ENCODE data around the gene EPHA10. TPM values are rescaled to one million over a fixed set of nuclear protein-coding genes. Genes with fewer than 3 reads are reported as not detected.
A peak's percentile ranks its signal among the peaks of the same experiment; 100 is the strongest.

EPHA10 gene
- total RNA-seq, 1 donor from 2014 or later = not detected

DNA sequence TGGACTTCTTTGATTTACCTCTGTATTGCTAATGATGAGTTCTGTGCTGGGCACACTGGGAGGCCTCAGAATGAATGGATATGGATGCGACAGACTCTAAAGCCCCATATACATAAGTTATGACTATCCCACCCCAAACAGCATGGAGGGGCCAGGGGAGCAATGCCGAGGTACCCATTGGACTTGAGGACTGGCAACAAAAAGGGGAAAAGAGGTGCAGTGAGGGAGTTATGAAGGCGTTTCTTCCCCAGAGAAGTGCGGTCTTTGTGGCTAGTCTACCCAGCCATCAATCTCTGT lies 87.8 kb downstream of the EPHA10 start:
- TF ChIP-seq, protein P1, sequence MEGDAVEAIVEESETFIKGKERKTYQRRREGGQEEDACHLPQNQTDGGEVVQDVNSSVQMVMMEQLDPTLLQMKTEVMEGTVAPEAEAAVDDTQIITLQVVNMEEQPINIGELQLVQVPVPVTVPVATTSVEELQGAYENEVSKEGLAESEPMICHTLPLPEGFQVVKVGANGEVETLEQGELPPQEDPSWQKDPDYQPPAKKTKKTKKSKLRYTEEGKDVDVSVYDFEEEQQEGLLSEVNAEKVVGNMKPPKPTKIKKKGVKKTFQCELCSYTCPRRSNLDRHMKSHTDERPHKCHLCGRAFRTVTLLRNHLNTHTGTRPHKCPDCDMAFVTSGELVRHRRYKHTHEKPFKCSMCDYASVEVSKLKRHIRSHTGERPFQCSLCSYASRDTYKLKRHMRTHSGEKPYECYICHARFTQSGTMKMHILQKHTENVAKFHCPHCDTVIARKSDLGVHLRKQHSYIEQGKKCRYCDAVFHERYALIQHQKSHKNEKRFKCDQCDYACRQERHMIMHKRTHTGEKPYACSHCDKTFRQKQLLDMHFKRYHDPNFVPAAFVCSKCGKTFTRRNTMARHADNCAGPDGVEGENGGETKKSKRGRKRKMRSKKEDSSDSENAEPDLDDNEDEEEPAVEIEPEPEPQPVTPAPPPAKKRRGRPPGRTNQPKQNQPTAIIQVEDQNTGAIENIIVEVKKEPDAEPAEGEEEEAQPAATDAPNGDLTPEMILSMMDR (IDR thresholded peaks at IDR 0.05; ENCODE audit: insufficient read depth, low read depth, low read length) = no peak
- no peak for TF ChIP-seq EZH2 (IDR thresholded peaks at IDR 0.05; ENCODE audit: insufficient read depth, low read length)
- Mint-ChIP-seq H3K27me3 (ENCODE audit: low read depth, unreplicated experiment) (peaks cover 32% of the 10 kb centered on the region), H3K4me3 (ENCODE audit: unreplicated experiment) (peak overlapping the region; percentile 7), H3K36me3 (ENCODE audit: low read depth, unreplicated experiment) (peaks cover 1% of the 10 kb centered on the region), H3K27ac (ENCODE audit: unreplicated experiment) (no peak overlapping the region), H3K9me3 (ENCODE audit: unreplicated experiment) (no peaks in the 10 kb centered on the region), H3K4me1 (ENCODE audit: low read depth, unreplicated experiment) (peaks cover 4% of the 10 kb centered on the region)
- Histone ChIP-seq H3K27me3 (ENCODE audit: insufficient read depth, low read length) (peaks cover 7% of the 10 kb centered on the region), H3K79me2 (ENCODE audit: insufficient read depth, low read length) (no peaks in the 10 kb centered on the region), H3K4me3 (ENCODE audit: insufficient read depth, low read depth, low read length) (no peak overlapping the region), H3K27ac (ENCODE audit: low read depth, low read length) (no peak overlapping the region), H3K4me2 (ENCODE audit: low read length) (no peak overlapping the region), H3K9me3 (ENCODE audit: insufficient read depth, low read depth, low read length) (no peaks in the 10 kb centered on the region), H4K20me1 (ENCODE audit: insufficient read depth, low read length) (no peaks in the 10 kb centered on the region), H3K9ac (ENCODE audit: low read length) (no peak overlapping the region), H3K4me1 (ENCODE audit: insufficient read depth, low read length) (no peaks in the 10 kb centered on the region), H2AFZ (ENCODE audit: low read depth, low read length) (no peak overlapping the region), H3K36me3 (ENCODE audit: insufficient read depth, low read length) (peaks cover 5% of the 10 kb centered on the region)
- FAIRE-seq (no peak), DNase-seq (ENCODE audit: low read depth) (no peak)

GRCh38 chr1:37676281-37677142 lies 88.4 kb downstream of the EPHA10 start:
- H3K36me3 Mint-ChIP-seq (ENCODE audit: low read depth, unreplicated experiment) = peaks cover 1% of the 10 kb centered on the region
- H4K20me1 ChIP-seq (ENCODE audit: insufficient read depth, low read length) = no peaks in the 10 kb centered on the region
- peak overlapping the region; percentile 7 for H3K4me3 Mint-ChIP-seq (ENCODE audit: unreplicated experiment)
- no peak overlapping the region for H3K27ac ChIP-seq (ENCODE audit: low read depth, low read length)
- H3K79me2 ChIP-seq (ENCODE audit: insufficient read depth, low read length) = no peaks in the 10 kb centered on the region
- H3K9me3 ChIP-seq (ENCODE audit: insufficient read depth, low read depth, low read length) = no peaks in the 10 kb centered on the region
- H3K4me3 ChIP-seq (ENCODE audit: insufficient read depth, low read depth, low read length) = no peak overlapping the region
- no peaks in the 10 kb centered on the region for H3K4me1 ChIP-seq (ENCODE audit: insufficient read depth, low read length)
- H3K9me3 Mint-ChIP-seq (ENCODE audit: unreplicated experiment) = no peaks in the 10 kb centered on the region
- H3K27me3 ChIP-seq (ENCODE audit: insufficient read depth, low read length) = peaks cover 11% of the 10 kb centered on the region
- DNase-seq (ENCODE audit: low read depth) (no peak), FAIRE-seq (no peak)
- H3K4me2 ChIP-seq (ENCODE audit: low read length) = no peak overlapping the region
- H2AFZ ChIP-seq (ENCODE audit: low read depth, low read length) = no peak overlapping the region
- TF ChIP-seq, protein P1 (IDR thresholded peaks at IDR 0.05; ENCODE audit: insufficient read depth, low read depth, low read length) = no peak
- TF ChIP-seq EZH2 (IDR thresholded peaks at IDR 0.05; ENCODE audit: insufficient read depth, low read length) = no peak
- H3K4me1 Mint-ChIP-seq (ENCODE audit: low read depth, unreplicated experiment) = peaks cover 4% of the 10 kb centered on the region
- H3K36me3 ChIP-seq (ENCODE audit: insufficient read depth, low read length) = peaks cover 5% of the 10 kb centered on the region
- peaks cover 37% of the 10 kb centered on the region for H3K27me3 Mint-ChIP-seq (ENCODE audit: low read depth, unreplicated experiment)
- H3K9ac ChIP-seq (ENCODE audit: low read length) = no peak overlapping the region
- no peak overlapping the region for H3K27ac Mint-ChIP-seq (ENCODE audit: unreplicated experiment)

DNA sequence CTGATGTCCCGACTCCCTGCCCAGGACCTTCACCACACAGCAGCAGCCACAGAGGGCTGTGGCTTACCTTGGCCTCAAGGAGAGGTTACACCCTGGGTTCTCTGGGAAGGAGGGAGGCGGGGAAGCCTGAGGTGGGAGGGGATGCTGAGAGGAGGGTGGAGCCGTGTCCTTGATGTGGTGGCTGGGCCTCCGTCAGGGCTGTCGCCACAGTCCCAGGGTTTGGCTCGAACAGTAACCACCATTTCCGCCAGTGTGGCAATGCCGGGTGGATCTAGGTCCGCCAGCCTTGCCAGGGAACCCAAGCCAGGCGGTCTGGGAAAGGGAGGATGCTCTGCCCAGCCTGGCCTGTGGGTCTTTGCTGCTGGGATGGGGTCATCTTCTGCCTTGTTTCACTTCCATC lies 91.0 kb downstream of the EPHA10 start:
- no peak overlapping the region for H3K9ac ChIP-seq (ENCODE audit: low read length)
- FAIRE-seq (no peak), DNase-seq (ENCODE audit: low read depth) (no peak)
- no peak overlapping the region for H3K4me3 Mint-ChIP-seq (ENCODE audit: unreplicated experiment)
- H3K4me3 ChIP-seq (ENCODE audit: insufficient read depth, low read depth, low read length) = no peak overlapping the region
- H4K20me1 ChIP-seq (ENCODE audit: insufficient read depth, low read length) = no peaks in the 10 kb centered on the region
- TF ChIP-seq EZH2 (IDR thresholded peaks at IDR 0.05; ENCODE audit: insufficient read depth, low read length) = no peak
- TF ChIP-seq, protein P1 (IDR thresholded peaks at IDR 0.05; ENCODE audit: insufficient read depth, low read depth, low read length) = no peak
- H3K36me3 ChIP-seq (ENCODE audit: insufficient read depth, low read length) = no peaks in the 10 kb centered on the region
- peaks cover 4% of the 10 kb centered on the region for H3K4me1 Mint-ChIP-seq (ENCODE audit: low read depth, unreplicated experiment)
- no peaks in the 10 kb centered on the region for H3K9me3 ChIP-seq (ENCODE audit: insufficient read depth, low read depth, low read length)
- no peaks in the 10 kb centered on the region for H3K79me2 ChIP-seq (ENCODE audit: insufficient read depth, low read length)
- H3K9me3 Mint-ChIP-seq (ENCODE audit: unreplicated experiment) = no peaks in the 10 kb centered on the region
- H3K4me1 ChIP-seq (ENCODE audit: insufficient read depth, low read length) = no peaks in the 10 kb centered on the region
- H3K27me3 ChIP-seq (ENCODE audit: insufficient read depth, low read length) = peaks cover 15% of the 10 kb centered on the region
- peaks cover 43% of the 10 kb centered on the region for H3K27me3 Mint-ChIP-seq (ENCODE audit: low read depth, unreplicated experiment)
- H3K27ac ChIP-seq (ENCODE audit: low read depth, low read length) = no peak overlapping the region
- no peak overlapping the region for H2AFZ ChIP-seq (ENCODE audit: low read depth, low read length)
- H3K27ac Mint-ChIP-seq (ENCODE audit: unreplicated experiment) = no peak overlapping the region
- H3K36me3 Mint-ChIP-seq (ENCODE audit: low read depth, unreplicated experiment) = no peaks in the 10 kb centered on the region
- H3K4me2 ChIP-seq (ENCODE audit: low read length) = no peak overlapping the region
